ENCODE data around the gene NFU1. TPM values are rescaled to one million over a fixed set of nuclear protein-coding genes. Genes with fewer than 3 reads are reported as not detected.
A peak's percentile ranks its signal among the peaks of the same experiment; 100 is the strongest.

The NFU1 gene
- total and polyA plus RNA-seq, 2 of the 4 experiments (the other 2 are of a cell fraction): 24.0 to 32.4 TPM

DNA sequence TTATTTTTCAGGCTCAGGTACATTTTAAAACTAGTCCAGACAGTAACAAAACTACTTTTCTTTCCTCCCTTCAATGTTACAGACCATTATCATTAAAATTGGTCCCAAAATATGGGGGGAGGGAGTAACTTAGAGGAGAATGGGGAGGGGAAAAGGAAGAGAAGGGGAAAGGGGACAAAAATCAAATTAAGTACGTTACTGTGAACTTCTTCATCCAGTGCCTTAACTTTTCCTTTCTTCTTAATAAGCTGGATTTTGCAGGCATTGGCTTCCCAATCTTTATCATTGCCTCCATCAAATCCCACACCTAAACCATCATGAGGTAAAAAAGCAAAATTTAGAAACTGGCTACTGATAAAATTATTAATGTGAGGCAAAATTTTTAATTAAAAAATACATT lies 67.4 kb downstream of the NFU1 start:
- Histone ChIP-seq H3K4ac (ENCODE audit: low read depth, low read length) (no peak overlapping the region), H3K9me3 (ENCODE audit: control insufficient read depth, insufficient read depth, low read length) (no peaks in the 10 kb centered on the region), H3K4me1 (ENCODE audit: control insufficient read depth, insufficient read depth, low read length) (no peaks in the 10 kb centered on the region), H4K5ac (ENCODE audit: low read depth, low read length) (no peak overlapping the region), H3K18ac (ENCODE audit: low read depth, low read length) (no peak overlapping the region), H2BK20ac (ENCODE audit: low read depth, low read length) (no peak overlapping the region), H4K20me1 (ENCODE audit: insufficient read depth, low read length) (peaks cover 22% of the 10 kb centered on the region), H3K27ac (ENCODE audit: insufficient read depth, low read length) (no peak overlapping the region), H3K23ac (ENCODE audit: low read depth, low read length) (no peak overlapping the region), H3K9me1 (ENCODE audit: insufficient read depth, low read length) (peaks cover 10% of the 10 kb centered on the region), H3K4me2 (ENCODE audit: low read depth, low read length) (no peak overlapping the region), H4K91ac (ENCODE audit: insufficient read depth, low read depth, low read length) (no peak overlapping the region), H3K4me3 (ENCODE audit: insufficient read depth, low read depth, low read length) (no peak overlapping the region), H3K14ac (replicated peaks; ENCODE audit: low read depth, low read length) (no peak overlapping the region), H3K27me3 (ENCODE audit: control insufficient read depth, insufficient read depth, low read length) (no peaks in the 10 kb centered on the region), H2BK120ac (ENCODE audit: low read depth, low read length) (no peak overlapping the region), H3K9ac (ENCODE audit: low read depth, low read length) (no peak overlapping the region), H2BK5ac (ENCODE audit: low read depth, low read length, poor library complexity, severe bottlenecking) (peak overlapping the region; percentile 33), H2BK15ac (ENCODE audit: low read depth, low read length) (no peak overlapping the region), H3K36me3 (ENCODE audit: control insufficient read depth, insufficient read depth, low read length) (peaks cover 53% of the 10 kb centered on the region), H3K56ac (ENCODE audit: extremely low read depth, insufficient read depth, low read length) (no peak overlapping the region), H4K8ac (ENCODE audit: low read depth in 2 of 2, low read length in 2 of 2) (no peak overlapping the region), H2AK5ac (ENCODE audit: low read depth, low read length) (no peak overlapping the region), H3K79me1 (ENCODE audit: low read depth in 1 of 2, low read length in 2 of 2) (peaks cover 31 to 49% of the 10 kb centered on the region in 2 experiments), H2AK9ac (replicated peaks; ENCODE audit: low read depth, low read length, poor library complexity) (no peak overlapping the region), H2AFZ (replicated peaks; ENCODE audit: low read length, poor library complexity) (no peak overlapping the region)
- in situ Hi-C loops (cut with MboI; ENCODE audit: low sequenced_read_pairs) (no loop called here), intact Hi-C loops (cut with micrococcal nuclease) (no loop called here), dilution Hi-C loops (cut with HindIII; ENCODE audit: low sequenced_read_pairs, unreplicated experiment) (no loop called here)
- BruUV-seq (replicated peaks): no TSS peak
- WGBS, 2 experiments (ENCODE audit: extremely low coverage in 2 of 2, insufficient read length in 1 of 2): no CpG with 5 or more reads among the region's 1 CpG
- CTCF ChIA-PET: no interaction called here
- POLR2A ChIA-PET (ENCODE audit: unreplicated experiment): no interaction called here
- TF ChIP-seq MXI1 (IDR thresholded peaks at IDR 0.05; ENCODE audit: borderline replicate concordance, low read depth, low read length) (no peak), FOS (IDR thresholded peaks at IDR 0.05; ENCODE audit: low read depth, low read length) (no peak), CHD1 (IDR thresholded peaks at IDR 0.05; ENCODE audit: low read depth, low read length) (no peak), CEBPB (IDR thresholded peaks at IDR 0.05; ENCODE audit: low read depth, low read length) (no peak), NFE2L2 (IDR thresholded peaks at IDR 0.05; ENCODE audit: low read depth, low read length) (no peak)
- TF ChIP-seq, protein P1, sequence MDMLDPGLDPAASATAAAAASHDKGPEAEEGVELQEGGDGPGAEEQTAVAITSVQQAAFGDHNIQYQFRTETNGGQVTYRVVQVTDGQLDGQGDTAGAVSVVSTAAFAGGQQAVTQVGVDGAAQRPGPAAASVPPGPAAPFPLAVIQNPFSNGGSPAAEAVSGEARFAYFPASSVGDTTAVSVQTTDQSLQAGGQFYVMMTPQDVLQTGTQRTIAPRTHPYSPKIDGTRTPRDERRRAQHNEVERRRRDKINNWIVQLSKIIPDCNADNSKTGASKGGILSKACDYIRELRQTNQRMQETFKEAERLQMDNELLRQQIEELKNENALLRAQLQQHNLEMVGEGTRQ (IDR thresholded peaks at IDR 0.05; ENCODE audit: low read depth, low read length): no peak
- no peak for ATAC-seq (ENCODE audit: low read depth)
- no peak for DNase-seq
